DMS 273 (cell line): ENCODE measurements around the gene TMEM98.
A peak's percentile ranks its signal among the peaks of the same experiment; 100 is the strongest.
"Not testable (repeated sequence)": the region's sequence is repeated elsewhere in the genome, so short reads cannot be mapped to it uniquely, and the experiment has no call there.

Experiments used
- DNase-seq: peaks from one replicate; lab custom pipeline; 2025; ENCODE audit not compliant: unreplicated experiment; lab: John Stamatoyannopoulos, UW

TMEM98 gene

DNA sequence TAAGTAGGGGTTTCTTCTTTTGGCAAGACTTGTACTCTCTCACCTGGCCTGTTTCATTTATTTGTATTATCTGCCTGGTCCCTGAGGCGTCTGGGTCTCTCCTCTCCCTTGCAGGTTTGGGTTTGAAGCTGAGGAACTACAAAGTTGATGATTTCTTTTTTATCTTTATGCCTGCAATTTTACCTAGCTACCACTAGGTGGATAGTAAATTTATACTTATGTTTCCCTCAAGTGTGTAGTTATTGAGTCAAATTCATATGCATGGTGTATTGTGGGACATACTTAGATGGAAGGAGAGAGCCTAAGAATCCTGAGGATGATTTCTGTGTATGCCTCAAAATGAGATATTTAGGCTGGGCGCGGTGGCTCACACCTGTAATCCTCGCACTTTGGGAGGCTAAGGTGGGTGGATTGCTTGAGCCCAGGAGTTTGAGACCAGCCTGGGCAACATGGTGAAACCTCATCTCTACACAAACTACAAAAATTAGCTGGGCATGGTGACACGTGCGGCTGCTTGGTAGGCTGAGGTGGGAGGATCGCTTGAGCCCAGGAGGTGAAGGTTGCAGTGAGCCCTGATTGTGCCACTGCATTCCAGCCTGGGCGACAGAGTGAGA lies 13.6 kb downstream of the TMEM98 start:
- no peak for DNase-seq

DNA sequence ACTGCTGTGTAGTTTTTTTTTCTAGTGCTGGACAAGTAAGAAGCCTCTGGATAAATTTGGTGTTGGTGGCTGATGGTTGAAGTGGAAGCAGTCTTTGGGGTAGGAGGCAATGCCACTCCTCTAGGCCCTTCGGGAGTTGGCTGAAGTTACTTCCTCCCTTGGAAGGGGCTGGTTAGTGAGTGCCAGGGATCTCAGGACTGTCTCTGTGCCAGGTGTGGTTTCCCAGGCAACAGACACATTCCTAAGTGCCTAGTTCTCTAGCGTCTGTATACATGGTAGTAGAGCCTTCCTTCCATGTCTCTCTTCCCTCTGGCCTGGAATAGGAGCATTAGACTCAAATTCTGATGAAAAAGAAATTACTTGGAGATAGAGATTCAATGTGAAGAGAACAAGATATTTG lies 15.3 kb downstream of the TMEM98 start:
- DNase-seq: no peak

GRCh38 chr17:32943647-32944191 lies 15.8 kb downstream of the TMEM98 start:
- DNase-seq: no peak

DNA sequence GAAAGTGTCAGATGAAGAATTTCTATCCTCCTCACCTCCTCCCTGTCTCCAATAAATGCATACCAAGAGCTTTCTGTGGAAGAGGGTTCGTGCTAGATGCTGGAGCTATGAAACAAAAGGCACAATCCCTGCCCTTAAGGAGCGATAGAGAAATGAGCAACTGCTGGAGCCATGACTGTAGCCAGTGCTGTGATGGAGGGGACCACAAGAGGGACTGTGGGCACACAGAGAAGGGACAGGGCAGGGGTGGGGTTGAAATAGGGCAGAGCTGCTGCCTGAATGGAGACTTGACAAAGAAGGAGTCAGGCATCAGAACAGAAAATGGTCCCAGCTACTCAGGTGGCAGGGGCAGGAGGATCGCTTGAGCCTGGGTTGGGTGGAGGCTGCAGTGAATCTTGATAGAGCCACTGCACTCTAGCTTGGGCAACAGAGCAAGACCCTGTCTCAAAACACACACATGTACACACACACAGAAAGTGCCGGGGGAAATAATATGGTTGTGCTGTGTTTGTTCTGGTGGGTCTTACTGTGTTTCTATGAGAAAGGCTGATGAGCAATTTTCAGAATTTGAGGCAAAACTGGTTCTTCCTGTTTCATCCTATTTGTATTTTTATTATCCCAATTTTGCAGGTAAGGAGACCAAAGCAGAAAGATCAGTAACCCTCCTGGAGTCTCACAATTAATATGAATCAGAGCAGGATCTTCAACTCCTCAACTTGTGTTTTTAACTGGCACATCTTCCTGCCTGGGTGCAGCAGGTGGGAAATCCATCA lies 16.5 kb downstream of the TMEM98 start:
- no peak for DNase-seq

DNA sequence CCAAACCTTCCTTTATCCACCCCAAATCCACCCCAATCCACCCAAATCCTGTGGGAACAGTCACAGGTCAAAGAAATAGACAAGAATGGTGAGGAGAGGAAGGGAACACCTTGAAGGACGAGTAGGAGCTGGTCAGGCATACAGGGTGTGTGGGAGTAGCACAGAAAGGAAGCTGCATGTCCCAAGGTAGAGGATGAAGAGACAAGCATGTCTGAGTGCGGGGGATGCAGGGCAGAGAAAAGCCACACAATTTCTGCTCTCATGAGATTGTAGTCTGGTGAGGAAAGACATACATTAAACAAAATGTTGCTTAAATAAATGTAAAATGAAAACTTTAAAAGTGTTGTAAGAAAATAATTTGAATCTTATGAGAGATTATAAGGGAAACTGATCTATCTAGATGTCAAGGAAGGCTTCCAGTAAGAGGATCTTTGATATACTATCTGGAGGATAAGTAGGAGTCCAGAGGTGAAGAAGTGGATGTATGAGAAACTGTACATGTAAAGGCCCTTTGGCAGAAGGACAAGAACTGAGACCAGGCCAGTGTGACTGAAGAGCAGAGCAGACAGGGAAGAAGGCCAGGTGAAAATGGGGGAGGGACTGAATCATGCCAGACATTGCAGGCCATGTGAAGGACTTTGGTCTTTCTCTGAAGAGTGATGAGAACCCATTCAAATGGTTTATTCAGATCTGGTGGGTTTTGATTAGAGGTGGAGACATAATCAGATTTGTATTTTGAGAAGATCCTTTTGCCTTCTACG lies 18.6 kb downstream of the TMEM98 start:
- DNase-seq: no peak

- no peak for DNase-seq
Measured at GRCh38 chr17:32947736-32948135, 19.8 kb downstream of the TMEM98 start.

GRCh38 chr17:32949181-32949580 lies 21.2 kb downstream of the TMEM98 start:
- DNase-seq: no peak

DNA sequence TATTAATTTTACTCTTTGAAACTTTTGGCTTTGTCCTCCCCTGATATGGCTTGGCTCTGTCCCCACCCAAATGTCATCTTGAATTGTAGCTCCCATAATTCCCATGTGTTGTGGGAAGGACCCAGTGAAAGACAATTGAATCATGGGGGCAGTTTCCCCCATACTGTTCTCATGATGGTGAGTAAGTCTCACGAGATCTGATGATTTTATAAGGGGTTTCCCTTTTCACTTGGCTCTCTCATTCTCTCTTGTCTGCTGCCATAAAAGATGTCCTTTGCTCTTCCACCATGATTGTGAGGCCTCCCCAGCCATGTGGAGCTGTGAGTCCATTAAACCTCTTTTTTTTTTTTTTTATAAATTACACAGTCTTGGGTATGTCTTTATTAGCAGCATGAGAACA lies 24.5 kb downstream of the TMEM98 start:
- DNase-seq: not testable (repeated sequence)

DNA sequence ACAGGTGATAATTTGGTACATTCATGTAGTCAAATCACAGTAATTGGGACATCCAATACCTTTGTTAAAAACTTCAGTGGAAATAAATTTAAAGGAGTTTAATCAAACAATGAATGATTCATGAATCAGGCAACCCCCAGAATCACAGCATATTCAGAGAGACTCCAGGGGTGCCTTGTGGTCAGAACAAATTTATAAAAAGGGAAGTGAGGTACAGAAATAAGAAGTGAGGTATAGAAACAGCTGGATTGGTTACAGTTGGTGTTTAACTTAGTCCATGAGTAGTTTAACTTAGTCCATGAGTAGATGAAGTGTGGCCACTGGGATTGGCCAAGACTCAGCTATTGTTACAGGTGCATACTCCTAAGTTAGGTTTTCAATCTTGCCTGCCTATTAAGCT lies 25.1 kb downstream of the TMEM98 start:
- no peak for DNase-seq

GRCh38 chr17:32953857-32954256 lies 25.9 kb downstream of the TMEM98 start:
- DNase-seq: no peak

GRCh38 chr17:32954477-32954876 lies 26.5 kb downstream of the TMEM98 start:
- no peak for DNase-seq

DNA sequence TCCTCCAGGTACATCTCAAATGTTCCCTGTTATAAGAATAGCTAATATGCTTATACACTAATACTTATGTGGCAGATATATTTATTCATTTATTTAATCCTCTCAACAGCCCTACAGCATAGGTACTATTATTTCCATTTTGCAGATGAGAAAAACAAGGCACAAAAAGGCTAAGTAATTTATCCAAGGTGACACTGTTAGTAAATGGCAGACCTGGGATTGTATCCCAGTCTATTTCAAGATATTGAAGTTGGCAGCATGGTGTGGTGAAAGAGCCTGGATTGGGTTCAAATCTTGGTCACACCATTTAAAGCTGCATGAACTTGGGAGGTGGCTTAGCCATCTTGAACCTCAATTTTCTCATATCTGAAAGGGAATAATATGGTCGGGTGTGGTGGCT lies 27.2 kb downstream of the TMEM98 start:
- DNase-seq: no peak

DNA sequence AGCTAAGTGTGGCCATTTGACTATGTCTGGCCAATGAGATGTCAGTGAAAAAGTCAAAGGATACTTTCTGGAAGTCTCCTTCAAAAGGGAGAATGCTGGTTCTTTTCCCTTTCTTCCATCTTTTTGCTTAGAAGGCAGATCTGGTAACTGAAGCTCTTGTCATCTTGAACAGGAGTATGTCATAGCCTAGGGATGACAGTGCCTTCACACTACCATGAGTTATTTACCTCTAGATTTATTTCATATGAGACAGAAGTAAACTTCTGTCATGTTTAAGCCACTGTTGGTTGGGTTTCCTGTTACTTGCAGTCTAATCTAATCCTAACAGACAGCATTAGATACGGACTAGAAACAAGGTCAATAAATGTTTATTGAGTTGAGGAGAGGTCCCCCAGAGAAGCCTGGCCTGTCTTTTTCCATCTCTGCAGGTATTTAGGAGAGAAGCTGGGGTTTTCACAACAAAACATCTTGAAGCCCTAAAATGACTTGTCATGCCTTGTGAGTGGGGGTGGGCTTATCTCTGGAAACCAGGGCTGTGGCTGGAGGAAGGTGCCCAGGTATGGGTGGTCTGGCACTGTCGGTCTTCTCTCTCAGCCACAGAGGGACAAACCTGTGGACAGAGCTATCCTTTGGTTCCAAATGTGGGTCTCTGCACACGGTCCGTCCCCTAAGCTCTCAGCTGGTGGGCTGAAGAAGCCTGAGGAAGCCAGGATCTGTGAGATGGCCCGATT lies 28.5 kb downstream of the TMEM98 start:
- no peak for DNase-seq

- peak; percentile 84 for DNase-seq
Measured at GRCh38 chr17:32958418-32958817, 30.5 kb downstream of the TMEM98 start.

DNA sequence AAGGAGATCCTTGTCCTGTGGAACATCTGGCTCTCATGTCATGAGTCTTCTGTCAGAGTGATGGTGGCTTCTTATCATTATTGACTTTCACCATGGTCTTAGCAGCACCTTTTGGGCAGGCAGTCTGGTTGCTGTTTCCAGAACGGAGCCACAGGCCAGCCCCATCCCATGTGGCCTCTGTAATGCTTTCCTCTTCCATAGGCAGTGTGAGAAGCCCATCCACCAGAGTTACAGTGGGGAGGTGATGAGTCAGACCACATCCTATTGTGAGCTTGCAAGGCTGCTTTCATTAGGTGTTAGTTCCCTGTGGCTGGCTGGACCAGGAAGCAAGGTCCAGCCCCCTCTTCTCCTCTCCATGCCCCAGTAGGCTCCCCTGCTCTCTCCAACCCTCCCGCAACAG lies 32.9 kb downstream of the TMEM98 start:
- no peak for DNase-seq

GRCh38 chr17:32962320-32962711 lies 34.4 kb downstream of the TMEM98 start:
- no peak for DNase-seq

- no peak for DNase-seq
Measured at GRCh38 chr17:32964541-32964940, 36.6 kb downstream of the TMEM98 start.

DNA sequence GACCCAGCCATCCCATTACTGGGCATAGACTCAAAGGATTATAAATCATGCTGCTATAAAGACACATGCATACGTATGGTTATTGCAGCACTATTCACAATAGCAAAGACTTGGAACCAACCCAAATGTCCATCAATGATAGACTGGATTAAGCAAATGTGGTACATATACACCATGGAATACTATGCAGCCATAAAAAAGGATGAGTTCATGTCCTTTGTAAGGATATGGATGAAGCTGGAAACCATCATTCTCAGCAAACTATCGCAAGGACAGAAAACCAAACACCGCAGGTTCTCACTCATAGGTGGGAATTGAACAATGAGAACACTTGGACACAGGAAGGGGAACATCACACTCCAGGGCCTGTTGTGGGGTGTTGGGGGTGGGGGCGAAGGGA lies 41.3 kb downstream of the TMEM98 start:
- DNase-seq: not testable (repeated sequence)

DNA sequence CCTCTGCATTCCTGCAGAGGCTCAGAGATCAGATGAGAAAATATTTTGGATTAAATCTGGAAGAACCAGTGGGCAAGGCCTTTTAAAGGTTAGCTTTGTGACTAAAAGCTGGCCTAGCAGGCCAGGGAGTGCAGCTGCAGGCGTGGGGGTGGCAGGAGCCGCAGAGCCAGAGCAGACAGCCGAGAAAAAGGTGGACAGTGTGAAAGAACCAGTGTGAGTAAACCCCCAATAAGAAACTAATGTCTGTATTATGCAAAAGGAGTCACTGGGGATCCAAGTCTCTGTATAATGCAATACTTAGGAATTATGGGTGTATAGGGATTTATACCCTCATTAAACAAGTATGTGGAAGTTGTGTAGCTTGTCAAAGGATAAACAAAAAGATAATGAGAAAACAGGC lies 42.3 kb downstream of the TMEM98 start:
- DNase-seq: no peak

DNA sequence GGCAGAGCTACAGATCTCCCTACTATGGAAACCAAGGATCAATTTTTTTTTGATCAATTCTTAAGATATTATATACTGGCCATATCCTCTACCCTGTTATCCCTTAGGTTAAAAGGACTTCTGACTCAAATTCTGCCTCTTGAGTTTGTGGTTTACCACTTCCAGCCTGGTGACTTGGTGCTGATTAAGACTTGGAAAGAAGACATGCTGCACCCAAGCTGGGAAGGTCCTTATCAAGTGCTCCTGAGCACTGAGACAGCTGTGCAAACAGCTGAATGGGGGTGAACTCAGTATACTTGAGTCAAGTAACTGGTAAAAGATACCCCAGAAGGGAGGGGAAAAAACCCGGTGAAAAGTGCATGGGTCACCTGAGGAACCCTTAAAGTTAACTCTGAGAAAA lies 43.2 kb downstream of the TMEM98 start:
- DNase-seq: no peak

DNA sequence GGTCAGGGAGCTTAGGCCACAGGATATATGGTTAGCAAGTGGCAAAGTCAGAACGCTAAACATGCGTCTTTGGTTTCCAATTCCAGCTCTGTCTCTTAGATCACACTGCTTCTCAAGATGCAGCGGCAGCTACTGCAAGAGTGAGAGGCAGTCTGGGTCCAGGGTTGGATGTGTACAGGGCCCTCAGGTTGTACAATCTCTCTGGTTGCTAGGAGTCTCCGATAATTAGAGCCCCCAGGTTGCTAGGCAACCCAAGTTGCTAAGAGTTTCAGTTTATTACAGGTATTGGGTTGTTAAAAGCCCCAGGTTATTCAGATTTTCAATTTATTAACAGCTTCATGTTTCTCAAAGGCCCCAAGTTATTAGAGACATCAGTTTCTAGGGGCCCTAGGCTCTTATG lies 48.2 kb downstream of the TMEM98 start:
- no peak for DNase-seq
